ENCODE data around the gene ASB1.

DNA sequence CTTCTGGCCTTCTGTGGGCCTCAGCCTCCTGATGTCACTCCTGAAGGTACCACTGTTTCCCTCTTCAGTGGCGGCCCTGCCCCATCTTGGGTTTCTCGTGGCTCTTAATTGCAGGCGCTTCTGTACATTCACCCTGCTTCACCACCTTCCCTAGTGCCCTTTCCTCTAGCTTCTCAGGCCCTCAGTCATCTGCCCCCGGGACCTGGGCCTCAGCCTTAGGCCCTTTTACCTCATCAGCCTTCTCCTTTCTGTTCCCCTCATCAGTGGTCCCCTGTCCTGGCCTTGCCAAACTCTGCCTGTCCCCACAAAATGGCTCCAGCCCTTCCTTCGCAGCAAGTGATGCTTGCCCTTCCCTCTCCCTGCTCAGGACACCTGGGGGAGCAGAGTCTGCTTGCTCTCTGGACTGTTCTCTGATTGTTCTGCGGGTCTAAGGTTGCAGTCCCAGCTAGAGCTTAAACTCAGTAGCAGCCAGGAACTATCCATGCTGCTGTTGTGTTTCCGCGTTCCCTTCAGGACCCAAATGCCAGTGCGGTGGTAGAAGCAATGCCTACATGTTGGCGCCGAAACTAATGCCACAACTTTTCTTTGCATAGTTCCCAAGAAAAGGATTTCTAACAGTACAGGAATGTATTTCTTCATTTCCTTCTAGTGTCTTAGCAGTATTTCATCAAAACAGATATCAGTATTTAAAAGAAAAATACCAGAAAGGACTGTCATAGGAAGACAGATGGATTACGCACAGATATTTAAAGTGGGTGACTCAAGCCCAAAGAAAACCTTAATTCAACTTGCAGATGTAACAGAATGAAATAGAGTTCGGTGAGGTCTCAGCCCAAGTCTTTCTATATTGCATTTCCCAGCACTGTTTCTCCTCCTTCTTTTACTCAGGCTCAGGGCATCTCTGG is 7.5 kb downstream of the ASB1 start:
- TF ChIP-seq, protein P1, sequence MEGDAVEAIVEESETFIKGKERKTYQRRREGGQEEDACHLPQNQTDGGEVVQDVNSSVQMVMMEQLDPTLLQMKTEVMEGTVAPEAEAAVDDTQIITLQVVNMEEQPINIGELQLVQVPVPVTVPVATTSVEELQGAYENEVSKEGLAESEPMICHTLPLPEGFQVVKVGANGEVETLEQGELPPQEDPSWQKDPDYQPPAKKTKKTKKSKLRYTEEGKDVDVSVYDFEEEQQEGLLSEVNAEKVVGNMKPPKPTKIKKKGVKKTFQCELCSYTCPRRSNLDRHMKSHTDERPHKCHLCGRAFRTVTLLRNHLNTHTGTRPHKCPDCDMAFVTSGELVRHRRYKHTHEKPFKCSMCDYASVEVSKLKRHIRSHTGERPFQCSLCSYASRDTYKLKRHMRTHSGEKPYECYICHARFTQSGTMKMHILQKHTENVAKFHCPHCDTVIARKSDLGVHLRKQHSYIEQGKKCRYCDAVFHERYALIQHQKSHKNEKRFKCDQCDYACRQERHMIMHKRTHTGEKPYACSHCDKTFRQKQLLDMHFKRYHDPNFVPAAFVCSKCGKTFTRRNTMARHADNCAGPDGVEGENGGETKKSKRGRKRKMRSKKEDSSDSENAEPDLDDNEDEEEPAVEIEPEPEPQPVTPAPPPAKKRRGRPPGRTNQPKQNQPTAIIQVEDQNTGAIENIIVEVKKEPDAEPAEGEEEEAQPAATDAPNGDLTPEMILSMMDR (IDR thresholded peaks at IDR 0.05 in 2 of 3, conservative IDR thresholded peaks at IDR 0.05 in 1 of 3; ENCODE audit: control insufficient read depth in 2 of 3, extremely low read depth in 1 of 3, insufficient read depth in 1 of 3, low read depth in 3 of 3, low read length in 3 of 3): no peak
- TF ChIP-seq, protein P2, sequence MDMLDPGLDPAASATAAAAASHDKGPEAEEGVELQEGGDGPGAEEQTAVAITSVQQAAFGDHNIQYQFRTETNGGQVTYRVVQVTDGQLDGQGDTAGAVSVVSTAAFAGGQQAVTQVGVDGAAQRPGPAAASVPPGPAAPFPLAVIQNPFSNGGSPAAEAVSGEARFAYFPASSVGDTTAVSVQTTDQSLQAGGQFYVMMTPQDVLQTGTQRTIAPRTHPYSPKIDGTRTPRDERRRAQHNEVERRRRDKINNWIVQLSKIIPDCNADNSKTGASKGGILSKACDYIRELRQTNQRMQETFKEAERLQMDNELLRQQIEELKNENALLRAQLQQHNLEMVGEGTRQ (IDR thresholded peaks at IDR 0.05; ENCODE audit: borderline replicate concordance, low read depth, low read length): no peak
- TF ChIP-seq TAF1 (IDR thresholded peaks at IDR 0.05; ENCODE audit: borderline replicate concordance, low read depth, low read length): no peak
- TF ChIP-seq ZNF274 (IDR thresholded peaks at IDR 0.05; ENCODE audit: insufficient read depth, insufficient read length): no peak
- no peak for TF ChIP-seq POLR2A (IDR thresholded peaks at IDR 0.05; ENCODE audit: low read depth, low read length)
- TF ChIP-seq GABPA (IDR thresholded peaks at IDR 0.05; ENCODE audit: low read depth): no peak
- no peak for TF ChIP-seq BACH1 (IDR thresholded peaks at IDR 0.05; ENCODE audit: borderline replicate concordance)
- TF ChIP-seq ZNF384 (IDR thresholded peaks at IDR 0.05; ENCODE audit: borderline replicate concordance, low read depth, low read length): no peak
- no peak for TF ChIP-seq FOXK2 (IDR thresholded peaks at IDR 0.05)
- TF ChIP-seq, protein P3, sequence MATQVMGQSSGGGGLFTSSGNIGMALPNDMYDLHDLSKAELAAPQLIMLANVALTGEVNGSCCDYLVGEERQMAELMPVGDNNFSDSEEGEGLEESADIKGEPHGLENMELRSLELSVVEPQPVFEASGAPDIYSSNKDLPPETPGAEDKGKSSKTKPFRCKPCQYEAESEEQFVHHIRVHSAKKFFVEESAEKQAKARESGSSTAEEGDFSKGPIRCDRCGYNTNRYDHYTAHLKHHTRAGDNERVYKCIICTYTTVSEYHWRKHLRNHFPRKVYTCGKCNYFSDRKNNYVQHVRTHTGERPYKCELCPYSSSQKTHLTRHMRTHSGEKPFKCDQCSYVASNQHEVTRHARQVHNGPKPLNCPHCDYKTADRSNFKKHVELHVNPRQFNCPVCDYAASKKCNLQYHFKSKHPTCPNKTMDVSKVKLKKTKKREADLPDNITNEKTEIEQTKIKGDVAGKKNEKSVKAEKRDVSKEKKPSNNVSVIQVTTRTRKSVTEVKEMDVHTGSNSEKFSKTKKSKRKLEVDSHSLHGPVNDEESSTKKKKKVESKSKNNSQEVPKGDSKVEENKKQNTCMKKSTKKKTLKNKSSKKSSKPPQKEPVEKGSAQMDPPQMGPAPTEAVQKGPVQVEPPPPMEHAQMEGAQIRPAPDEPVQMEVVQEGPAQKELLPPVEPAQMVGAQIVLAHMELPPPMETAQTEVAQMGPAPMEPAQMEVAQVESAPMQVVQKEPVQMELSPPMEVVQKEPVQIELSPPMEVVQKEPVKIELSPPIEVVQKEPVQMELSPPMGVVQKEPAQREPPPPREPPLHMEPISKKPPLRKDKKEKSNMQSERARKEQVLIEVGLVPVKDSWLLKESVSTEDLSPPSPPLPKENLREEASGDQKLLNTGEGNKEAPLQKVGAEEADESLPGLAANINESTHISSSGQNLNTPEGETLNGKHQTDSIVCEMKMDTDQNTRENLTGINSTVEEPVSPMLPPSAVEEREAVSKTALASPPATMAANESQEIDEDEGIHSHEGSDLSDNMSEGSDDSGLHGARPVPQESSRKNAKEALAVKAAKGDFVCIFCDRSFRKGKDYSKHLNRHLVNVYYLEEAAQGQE (IDR thresholded peaks at IDR 0.05; ENCODE audit: low read depth, low read length): no peak
- no peak for TF ChIP-seq RCOR1 (conservative IDR thresholded peaks at IDR 0.05; ENCODE audit: low read depth, low read length)
- TF ChIP-seq SPI1 (IDR thresholded peaks at IDR 0.05; ENCODE audit: borderline replicate concordance, insufficient read depth, low read depth, low read length): no peak
- TF ChIP-seq POU2F2 (IDR thresholded peaks at IDR 0.05; ENCODE audit: borderline replicate concordance, low read depth, low read length): no peak
- TF ChIP-seq, protein P4, sequence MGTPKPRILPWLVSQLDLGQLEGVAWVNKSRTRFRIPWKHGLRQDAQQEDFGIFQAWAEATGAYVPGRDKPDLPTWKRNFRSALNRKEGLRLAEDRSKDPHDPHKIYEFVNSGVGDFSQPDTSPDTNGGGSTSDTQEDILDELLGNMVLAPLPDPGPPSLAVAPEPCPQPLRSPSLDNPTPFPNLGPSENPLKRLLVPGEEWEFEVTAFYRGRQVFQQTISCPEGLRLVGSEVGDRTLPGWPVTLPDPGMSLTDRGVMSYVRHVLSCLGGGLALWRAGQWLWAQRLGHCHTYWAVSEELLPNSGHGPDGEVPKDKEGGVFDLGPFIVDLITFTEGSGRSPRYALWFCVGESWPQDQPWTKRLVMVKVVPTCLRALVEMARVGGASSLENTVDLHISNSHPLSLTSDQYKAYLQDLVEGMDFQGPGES (IDR thresholded peaks at IDR 0.05): no peak

Measured in GM12878 (cell line).